IMR-90 (cell line): Measurements from ENCODE around the gene RPS28.

Source experiments
- BHLHE40 ChIP-seq: fragments of 150-350 bp; IDR thresholded peaks from 2 replicates; pipeline ENCODE4 v1.6.1; 2016; ENCODE audit warnings: mild to moderate bottlenecking, low read depth, low read length
- CEBPB ChIP-seq: IDR thresholded peaks from 2 replicates; pipeline ENCODE4 v1.6.1; 2012; ENCODE audit warnings: low read depth, low read length, improper control_type of control experiment
- FOS ChIP-seq: fragments of 150-350 bp; IDR thresholded peaks from 2 replicates; pipeline ENCODE4 v1.6.1; 2016; ENCODE audit warnings: low read depth, low read length
- MAFK ChIP-seq: IDR thresholded peaks from 2 replicates; pipeline ENCODE4 v1.6.1; 2012; ENCODE audit warnings: low read depth, low read length, improper control_type of control experiment
- MAZ ChIP-seq: IDR thresholded peaks from 2 replicates; pipeline ENCODE4 v1.6.1; 2012; ENCODE audit warnings: low read depth, mild to moderate bottlenecking, low read length, improper control_type of control experiment, moderate library complexity, borderline replicate concordance
- MXI1 ChIP-seq: IDR thresholded peaks from 2 replicates; pipeline ENCODE4 v1.6.1; 2012; ENCODE audit warnings: low read depth, mild to moderate bottlenecking, low read length, moderate library complexity, borderline replicate concordance
- NFE2L2 ChIP-seq: fragments of 150-350 bp; IDR thresholded peaks from 2 replicates; pipeline ENCODE4 v1.6.1; 2016; ENCODE audit warnings: low read depth, mild to moderate bottlenecking, low read length
- POLR2A ChIP-seq: IDR thresholded peaks from 2 replicates; pipeline ENCODE4 v1.6.1; 2012; ENCODE audit warnings: mild to moderate bottlenecking, low read depth, low read length
- RAD21 ChIP-seq: IDR thresholded peaks from 2 replicates; pipeline ENCODE4 v1.6.1; 2012; ENCODE audit warnings: low read length, improper control_type of control experiment
- RFX5 ChIP-seq: IDR thresholded peaks from 2 replicates; pipeline ENCODE4 v1.8.0; 2012; ENCODE audit warnings: low read depth, mild to moderate bottlenecking, low read length, moderate library complexity
- TF ChIP-seq, protein P1 (sequence below): conservative IDR thresholded peaks from 2 replicates; pipeline ENCODE4 v1.5.1; 2012; ENCODE audit warnings: mild to moderate bottlenecking, low read depth, low read length, improper control_type of control experiment
- TF ChIP-seq, protein P2 (sequence below): fragments of 150-350 bp; IDR thresholded peaks from 2 replicates; pipeline ENCODE4 v1.6.1; 2017; ENCODE audit warnings: mild to moderate bottlenecking, antibody characterized with exemption, low read length, low read depth

DNA sequence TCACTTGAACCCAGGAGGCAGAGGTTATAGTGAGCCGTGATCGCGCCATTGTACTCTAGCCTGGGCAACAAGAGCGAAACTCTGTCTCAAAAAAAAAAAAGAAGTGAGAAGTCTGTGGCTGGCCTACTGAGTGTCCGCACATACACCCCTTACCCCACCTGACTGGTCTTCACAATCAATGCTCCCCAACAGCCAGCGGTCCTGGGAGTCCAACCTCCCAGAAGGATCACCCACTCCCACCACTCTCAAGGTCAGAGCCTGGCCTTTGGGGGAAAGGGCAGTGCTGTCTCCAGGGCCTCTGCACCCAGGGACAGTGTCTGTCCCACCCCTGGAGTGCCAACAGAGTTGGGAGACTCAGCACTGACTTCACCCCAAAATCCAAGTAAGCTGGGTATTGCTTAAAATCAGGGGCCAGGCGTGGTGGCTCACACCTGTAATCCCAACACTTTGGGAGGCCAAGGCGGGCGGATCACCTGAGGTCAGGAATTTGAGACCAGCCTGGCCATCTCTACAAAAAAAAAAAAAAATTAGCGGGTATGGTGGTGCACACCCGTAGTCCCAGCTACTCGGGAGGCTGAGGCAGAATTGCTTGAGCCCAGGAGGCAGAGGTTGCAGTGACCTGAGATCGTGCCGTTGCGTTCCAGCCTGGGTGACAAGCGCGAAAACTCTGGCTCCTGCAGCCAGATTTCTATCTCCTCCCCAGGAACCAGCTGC, 10.8 kb upstream of the RPS28 start:
- TF ChIP-seq POLR2A (no peak), RAD21 (no peak), MAFK (no peak), NFE2L2 (no peak), MXI1 (no peak), CEBPB (no peak), FOS (no peak), MAZ (no peak), BHLHE40 (no peak), RFX5 (no peak)
- TF ChIP-seq, protein P1, sequence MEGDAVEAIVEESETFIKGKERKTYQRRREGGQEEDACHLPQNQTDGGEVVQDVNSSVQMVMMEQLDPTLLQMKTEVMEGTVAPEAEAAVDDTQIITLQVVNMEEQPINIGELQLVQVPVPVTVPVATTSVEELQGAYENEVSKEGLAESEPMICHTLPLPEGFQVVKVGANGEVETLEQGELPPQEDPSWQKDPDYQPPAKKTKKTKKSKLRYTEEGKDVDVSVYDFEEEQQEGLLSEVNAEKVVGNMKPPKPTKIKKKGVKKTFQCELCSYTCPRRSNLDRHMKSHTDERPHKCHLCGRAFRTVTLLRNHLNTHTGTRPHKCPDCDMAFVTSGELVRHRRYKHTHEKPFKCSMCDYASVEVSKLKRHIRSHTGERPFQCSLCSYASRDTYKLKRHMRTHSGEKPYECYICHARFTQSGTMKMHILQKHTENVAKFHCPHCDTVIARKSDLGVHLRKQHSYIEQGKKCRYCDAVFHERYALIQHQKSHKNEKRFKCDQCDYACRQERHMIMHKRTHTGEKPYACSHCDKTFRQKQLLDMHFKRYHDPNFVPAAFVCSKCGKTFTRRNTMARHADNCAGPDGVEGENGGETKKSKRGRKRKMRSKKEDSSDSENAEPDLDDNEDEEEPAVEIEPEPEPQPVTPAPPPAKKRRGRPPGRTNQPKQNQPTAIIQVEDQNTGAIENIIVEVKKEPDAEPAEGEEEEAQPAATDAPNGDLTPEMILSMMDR = no peak
- TF ChIP-seq, protein P2, sequence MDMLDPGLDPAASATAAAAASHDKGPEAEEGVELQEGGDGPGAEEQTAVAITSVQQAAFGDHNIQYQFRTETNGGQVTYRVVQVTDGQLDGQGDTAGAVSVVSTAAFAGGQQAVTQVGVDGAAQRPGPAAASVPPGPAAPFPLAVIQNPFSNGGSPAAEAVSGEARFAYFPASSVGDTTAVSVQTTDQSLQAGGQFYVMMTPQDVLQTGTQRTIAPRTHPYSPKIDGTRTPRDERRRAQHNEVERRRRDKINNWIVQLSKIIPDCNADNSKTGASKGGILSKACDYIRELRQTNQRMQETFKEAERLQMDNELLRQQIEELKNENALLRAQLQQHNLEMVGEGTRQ = no peak
